ENCODE measurements around the gene FSTL1.

FSTL1 gene

GRCh38 chr3:120462409-120462959, 11.7 kb upstream of the FSTL1 start:
- DNase-seq = no peak

DNA sequence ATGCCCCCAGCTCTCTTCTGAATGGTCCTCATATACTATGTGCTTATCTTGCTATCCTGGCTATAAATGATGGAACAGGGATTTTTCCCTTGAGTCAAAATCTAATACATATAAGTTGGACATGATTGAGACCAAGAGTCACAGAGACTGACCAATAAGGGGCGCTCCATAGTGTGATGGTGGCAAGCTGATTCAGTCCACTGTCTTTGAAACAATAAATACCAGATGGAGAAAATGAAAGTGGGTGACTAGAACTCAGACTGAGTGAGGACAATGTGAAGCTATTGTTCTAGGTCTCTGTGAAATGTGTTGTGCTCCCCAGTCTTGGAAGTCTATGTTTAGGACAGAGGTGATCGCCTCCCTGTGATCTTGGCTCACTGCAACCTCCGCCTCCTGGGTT, 10.6 kb upstream of the FSTL1 start:
- no peak for DNase-seq

DNA sequence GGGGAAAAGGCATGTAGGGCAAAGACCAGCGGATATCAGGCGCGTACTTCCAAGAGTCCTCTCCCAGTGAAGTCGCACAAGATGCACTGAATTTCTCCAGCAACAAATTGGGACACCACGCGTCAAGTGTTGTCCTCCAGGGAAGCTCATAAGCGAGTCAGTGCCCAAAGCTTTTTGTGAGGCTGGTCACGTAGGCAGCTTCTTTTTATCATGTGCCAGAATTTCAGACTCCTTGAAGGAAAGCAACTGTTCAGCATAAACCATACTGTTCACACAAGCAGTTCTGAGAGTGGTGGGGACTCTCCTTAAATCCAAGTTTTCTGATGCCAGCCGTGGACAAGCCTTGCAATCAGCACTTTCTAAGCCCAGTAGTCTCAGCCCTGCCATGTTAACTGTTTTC, 10.1 kb upstream of the FSTL1 start:
- DNase-seq = no peak

DNA sequence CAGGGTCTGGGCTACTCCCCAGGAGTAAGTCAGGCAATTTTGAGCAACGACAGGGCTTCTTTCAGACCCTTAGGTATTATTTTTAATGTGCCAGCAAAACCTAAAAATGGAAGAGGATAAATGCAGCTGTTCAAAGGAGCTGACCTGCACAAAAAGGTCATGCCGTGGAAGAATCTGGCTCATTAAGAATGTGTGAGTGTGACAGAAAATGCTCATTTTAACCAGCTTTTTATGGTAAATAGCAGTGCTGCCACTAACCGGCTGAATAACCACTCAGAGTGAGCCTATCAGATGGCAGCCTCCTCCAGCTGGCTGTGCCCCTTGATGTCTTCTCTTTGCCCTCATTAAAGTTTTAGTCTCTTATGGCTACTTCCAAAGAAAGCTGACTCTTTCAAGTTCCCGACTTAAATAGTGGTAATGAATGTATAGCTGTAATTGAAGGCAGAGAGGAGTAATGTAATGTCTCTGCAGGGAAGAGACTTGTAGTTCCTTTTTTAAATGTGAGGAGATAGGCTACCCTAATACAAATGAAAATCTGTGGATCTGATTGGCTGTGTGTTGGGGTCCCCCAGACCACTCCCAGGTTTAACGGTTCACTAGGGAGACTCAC, 9.5 kb upstream of the FSTL1 start:
- no peak for DNase-seq

DNA sequence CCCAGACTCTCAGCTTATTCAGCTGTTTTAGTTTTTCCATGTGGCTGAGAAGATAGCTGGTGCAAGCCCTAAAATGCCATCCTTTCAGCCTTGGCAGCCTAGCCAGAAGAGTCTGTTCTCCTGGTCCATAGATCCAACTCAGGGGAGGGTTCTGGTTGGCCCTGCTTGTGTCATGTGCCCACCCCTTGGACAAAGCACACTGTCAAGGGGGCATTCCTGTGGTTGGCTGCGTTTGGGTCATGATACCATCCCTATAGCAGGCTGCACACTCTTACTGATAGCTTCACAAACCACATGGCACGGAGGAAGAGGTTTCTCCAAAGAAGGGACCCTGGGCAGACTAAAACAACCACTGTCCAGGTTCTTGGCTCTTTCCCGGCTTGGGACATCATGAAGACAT, 8.4 kb upstream of the FSTL1 start:
- DNase-seq = no peak

- DNase-seq = no peak
These were observed 7.0 kb upstream of the FSTL1 start for GRCh38 chr3:120457827-120458226.

GRCh38 chr3:120454076-120454689, 3.4 kb upstream of the FSTL1 start:
- DNase-seq = no peak

DNA sequence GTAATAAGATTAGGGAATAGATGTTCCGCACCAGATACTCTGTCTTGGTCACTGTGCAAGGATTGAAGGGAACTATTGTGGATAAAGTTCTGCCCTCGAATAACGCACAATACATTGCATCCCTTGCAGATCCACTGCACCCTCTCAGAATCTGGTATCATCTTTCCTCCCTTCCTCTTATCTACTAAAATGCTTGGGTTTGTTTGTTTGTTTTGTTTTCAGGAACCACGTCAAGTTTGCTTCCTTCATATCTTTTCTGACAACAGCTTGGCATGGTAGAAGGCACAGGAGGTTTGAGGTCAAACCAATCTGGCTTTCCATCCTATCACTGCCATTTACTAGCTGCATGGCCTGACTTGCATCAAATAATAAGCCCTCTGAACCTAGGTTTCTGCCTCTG, 2.0 kb upstream of the FSTL1 start:
- DNase-seq = no peak

DNA sequence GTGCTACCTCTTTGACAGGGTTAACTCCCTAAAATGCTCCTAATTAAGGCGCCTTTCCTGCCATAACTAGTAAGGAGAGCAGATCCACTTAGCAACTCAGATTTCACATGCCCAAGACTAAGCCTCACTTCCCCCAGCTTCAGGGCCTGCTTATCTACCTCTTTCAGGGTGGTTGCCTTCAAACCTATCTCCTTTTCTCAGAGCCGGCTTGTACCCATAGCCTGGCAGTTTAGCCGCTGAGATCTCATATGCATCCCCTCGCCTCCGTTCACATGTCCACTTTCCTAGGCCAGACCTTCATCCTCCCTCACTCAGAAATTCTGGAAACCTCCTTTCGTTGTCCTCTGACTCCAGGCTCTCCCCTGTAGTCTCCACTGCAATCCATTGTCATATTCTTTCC, 1.0 kb upstream of the FSTL1 start:
- no peak for DNase-seq

DNA sequence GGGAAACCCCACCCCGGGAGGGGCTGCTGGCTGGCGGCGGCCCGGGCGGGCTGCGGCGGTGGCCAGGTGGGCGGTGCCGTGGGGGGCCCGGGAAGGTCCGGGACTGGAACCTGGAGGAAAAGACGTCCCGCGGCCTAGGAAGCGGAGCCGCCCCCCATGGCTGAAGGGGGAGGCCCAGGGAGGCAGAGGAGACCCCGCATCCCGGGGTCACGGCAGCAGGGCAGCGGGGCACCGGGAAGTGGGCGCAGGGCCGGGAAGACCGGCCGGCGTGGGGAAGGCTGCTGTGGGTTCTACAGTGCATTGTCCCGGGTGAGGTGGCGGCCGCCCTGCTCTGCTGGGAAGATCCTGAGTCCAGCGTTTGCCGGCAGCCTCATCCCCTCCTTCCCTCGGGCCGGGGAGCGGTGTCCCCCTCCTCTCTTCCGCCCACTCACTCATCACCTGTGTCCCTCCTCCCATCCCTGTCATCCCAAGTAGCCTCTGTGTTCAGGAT, 525 bp upstream of the FSTL1 start:
- no peak for DNase-seq

DNA sequence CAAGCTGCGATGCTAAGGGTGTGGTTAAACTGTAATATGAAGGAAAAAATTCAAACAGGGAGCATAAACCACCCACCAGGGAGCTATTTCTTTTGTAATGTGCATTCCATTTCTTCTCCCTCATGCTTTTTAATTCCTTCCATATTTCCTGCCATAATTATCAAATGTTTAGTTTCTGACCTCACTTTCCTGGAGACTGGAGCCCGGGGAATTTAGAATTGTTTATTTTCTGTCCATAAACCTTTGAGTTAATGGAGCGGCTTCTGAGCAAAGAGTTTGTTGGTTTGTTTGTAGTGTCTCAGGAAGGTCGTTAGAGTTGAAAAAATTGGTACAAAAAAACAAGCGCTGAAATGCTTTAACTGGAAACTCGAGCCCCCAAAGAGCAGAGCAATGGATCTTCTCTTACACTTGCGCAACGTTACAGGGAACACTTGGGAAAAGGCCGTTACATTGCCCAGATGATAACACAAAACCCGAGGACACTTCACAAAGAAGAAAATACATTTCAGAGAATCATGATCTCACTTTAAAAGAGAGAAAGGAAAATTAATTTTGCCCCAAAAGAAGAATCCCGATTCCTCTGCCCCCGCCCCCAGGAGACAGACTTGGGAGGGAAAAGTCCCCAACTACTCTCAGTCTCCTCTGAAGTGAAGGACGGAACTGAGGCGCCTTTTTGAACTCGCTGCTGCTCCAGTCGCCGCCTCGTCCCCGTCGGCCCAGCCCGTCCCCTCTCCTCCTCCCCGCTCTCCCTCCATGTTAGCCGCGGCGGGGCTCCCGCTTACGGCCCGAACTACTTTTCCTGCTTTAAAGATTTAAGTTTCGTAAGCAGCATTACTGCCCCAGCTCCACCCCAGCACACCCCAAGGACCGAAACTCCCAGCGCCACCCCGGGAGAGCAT, 842 bp downstream of the FSTL1 start:
- DNase-seq = peak; percentile 17

DNA sequence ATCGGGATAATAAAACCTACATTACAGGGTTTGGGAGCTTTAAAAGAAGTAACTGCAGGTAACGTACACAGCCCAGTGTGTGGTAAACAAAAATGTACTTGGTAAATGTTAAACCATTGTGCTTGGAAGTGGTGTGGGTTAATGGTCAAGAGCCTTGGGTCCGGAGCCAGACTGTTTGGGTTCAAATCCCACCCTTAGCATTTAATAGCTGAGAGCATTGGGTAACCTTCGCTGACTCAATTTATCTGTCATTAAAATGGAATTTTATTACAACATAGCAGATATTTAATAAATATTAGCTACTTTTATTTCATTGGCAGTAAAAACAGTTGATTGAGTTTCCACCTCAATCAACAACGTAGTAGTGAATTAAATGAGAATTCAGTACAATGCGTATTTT, 1.5 kb downstream of the FSTL1 start:
- no peak for DNase-seq

DNA sequence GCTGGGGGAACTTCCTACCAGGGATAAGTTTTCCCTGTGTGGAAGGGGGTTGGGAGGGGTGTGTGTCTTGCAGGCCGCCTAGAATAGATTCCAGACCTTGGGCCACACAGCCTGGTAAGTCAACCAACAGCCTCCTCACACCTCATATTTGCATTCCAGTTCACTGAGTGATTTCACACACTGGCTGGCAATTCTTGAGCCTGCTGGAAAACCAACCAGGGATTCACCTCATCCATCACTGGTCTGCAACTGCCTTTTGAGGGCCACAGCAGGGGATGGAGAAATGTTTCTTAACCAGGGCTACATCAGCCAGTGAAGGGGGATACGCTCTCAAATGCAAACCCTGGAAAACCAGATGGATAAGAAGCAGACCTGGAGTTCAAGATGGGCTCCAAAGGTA, 2.0 kb downstream of the FSTL1 start:
- no peak for DNase-seq

- no peak for DNase-seq
These were observed 3.7 kb downstream of the FSTL1 start for GRCh38 chr3:120446891-120447668.

GRCh38 chr3:120445654-120446053, 5.1 kb downstream of the FSTL1 start:
- no peak for DNase-seq

DNA sequence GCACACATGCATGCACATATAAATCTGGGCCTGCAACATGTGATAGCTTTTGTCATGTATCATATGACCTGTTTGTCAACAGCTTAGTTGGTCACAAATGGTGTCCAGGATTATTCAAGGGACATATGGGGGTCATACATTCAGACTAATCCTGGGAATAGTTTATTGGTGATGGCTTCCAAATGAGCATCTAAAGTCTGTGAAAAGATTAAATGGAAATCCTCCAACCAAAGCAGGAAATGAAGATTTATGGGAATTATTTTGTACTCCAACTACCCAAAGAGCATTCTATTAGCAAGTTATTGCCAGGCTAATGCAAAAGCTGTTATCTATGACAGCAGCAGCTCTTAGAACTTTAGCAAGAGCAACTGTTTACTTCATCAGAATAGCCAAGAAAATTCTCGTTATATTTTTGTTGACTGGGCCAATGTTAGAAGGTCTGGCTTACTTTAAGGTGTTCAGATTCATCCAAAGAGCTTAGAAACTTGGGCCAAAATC, 7.1 kb downstream of the FSTL1 start:
- DNase-seq = no peak

- DNase-seq = no peak
These were observed 7.7 kb downstream of the FSTL1 start for GRCh38 chr3:120442975-120443517.

- DNase-seq = no peak
These were observed 9.0 kb downstream of the FSTL1 start for GRCh38 chr3:120441776-120442175.

DNA sequence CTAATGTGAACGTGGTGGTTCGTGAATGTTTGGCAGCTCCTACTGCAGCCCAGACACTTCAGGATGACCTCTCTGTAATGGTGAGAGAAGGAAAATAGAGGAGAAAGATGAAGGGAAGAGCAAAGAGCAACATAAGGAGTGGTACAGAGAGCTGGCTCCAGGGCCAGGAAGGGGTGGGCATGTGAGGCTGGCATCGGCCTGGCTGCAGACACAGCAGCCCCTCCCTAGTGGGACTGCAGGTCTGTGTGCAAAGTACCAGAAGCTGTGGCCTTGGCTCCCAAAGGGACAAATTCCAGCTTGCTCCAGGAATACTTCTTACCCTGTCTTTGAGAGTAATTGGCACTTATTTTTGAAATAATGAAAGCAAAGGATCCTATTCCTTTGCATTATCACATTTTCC, 10.0 kb downstream of the FSTL1 start:
- no peak for DNase-seq

DNA sequence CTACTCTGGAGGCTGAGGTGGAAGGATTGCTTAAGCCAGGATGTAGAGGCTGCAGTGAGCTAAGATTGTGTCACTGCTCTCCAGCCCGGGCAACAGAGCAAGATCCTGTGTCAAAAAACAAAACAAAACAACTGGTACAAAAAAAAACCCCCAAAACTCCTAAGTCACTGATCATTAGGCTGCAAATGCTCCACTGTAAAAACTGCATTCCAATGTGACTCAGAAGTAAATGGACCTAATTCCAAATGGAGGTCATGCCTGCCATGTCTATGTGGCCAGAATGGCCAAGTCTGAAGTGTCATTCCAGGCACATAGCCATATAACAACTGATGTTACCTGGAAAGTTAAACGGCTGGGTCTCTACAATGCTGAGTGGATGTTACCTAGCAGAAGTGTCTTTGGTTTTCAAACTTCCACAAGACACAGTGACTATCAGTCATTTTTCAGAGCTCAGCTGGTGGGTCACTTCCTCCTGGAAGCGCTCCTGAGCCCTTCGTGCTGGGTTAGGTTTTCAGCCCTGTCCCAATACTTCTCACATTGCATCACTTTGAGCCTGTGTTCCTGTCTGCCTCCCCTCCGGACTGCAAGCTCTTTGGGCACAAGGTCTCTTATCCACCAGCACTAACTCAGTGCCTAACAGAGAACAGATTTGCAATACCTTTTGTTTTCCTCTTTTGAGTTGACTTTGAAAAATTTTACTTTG, 10.6 kb downstream of the FSTL1 start:
- no peak for DNase-seq

GRCh38 chr3:120438665-120439370, 12.0 kb downstream of the FSTL1 start:
- no peak for DNase-seq
